ENCODE measurements around the gene FIBP.
A peak's percentile ranks its signal among the peaks of the same experiment; 100 is the strongest.
"Not testable (repeated sequence)": the region's sequence is repeated elsewhere in the genome, so short reads cannot be mapped to it uniquely, and the experiment has no call there.

FIBP gene

DNA sequence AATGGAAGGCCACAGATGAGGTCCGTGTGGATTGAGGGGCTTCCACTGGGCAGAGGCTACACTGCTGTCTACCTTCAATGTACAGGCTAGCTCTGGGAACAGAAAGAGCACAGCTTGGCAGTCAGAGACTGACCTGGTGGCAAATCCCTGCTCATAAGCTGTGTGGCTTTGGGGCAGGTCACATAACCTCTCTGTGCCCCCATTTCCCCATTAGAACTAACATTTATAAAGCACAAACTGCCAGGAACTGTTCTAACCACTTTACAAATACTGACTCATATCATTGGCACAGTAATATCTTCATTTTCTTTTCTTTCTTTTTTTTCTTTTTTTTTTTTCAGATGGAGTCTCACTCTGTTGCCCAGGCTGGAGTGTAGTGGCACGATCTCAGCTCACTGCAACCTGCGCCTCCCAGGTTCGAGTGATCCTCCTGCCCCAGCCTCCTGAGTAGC lies 8.8 kb upstream of the FIBP start:
- peak overlapping the region; percentile 100 for H3K4me3 ChIP-seq (ENCODE audit: control insufficient read depth, low read depth, low read length)
- TF ChIP-seq CTCF (IDR thresholded peaks at IDR 0.05; ENCODE audit: control insufficient read depth, insufficient read depth, low read depth, low read length, missing control alignments), result no peak

GRCh38 chr11:65896034-65896999 lies 8.0 kb upstream of the FIBP start:
- DNase-seq (ENCODE audit: low read depth), result no peak
- TF ChIP-seq CTCF (IDR thresholded peaks at IDR 0.05; ENCODE audit: control insufficient read depth, insufficient read depth, low read depth, low read length, missing control alignments), result no peak
- H3K4me3 ChIP-seq (ENCODE audit: control insufficient read depth, low read depth, low read length), result peak overlapping the region; percentile 37

More for the DNA sequence above, 8.8 kb upstream of the FIBP start:
- no peak for DNase-seq (ENCODE audit: low read depth)

DNA sequence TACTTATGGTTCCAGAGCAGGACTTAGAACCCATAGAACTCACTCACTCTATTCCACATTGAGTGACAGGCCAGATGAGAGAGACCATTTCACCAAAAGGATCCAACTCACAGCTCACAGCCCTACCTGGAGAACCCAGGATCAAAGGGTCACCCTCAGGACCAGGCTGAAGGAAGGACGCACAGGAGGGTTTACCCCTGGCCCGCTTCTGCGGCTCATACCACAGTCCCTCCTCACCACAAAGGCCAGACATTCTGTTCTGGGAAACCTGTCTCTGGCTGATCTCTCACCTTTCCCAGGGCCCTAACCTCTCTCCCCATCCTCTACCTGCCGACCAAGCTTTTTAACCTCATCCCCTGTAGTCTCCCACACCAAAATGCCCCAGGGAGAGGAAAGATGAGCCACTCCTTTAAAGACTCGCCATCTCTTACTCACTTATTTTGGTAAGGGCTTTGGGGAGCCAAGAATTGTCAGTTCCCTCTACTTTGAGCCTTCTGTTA lies 7.3 kb upstream of the FIBP start:
- no peak overlapping the region for H3K4me3 ChIP-seq (ENCODE audit: control insufficient read depth, low read depth, low read length)
- DNase-seq (ENCODE audit: low read depth), result no peak
- TF ChIP-seq CTCF (IDR thresholded peaks at IDR 0.05; ENCODE audit: control insufficient read depth, insufficient read depth, low read depth, low read length, missing control alignments), result no peak

DNA sequence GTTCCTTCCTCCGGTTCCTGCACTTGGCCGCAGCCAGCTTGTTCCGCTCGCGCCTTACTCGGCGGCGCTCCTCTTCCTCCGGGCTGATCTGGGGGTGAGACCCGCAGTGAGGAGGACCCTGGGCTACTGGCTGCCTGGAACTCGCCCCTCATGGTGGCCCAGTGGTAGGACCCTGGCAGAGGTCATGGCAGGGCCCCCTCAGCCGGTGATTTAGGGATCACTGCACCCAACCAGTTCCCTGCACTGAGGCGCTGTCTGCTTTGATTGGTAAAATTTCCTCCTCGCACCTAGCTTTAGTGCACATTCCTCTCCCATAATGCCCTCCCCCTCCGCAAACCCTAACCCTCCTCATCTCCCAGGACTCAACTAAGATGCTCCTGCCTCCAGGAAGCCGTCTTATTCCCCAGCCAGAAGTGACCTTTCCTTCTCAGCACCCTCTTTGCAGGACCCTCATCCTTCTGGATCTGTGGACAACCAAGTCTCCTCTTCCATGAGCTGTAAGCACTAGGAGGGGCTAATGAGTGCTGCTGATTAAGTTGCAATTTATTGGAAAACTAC lies 5.8 kb upstream of the FIBP start:
- no peak for TF ChIP-seq CTCF (IDR thresholded peaks at IDR 0.05; ENCODE audit: control insufficient read depth, insufficient read depth, low read depth, low read length, missing control alignments)
- no peak overlapping the region; the same call in 1 of the 2 replicates for H3K4me3 ChIP-seq (ENCODE audit: control insufficient read depth, low read depth, low read length)
- no peak for DNase-seq (ENCODE audit: low read depth)

GRCh38 chr11:65892661-65893317 lies 4.5 kb upstream of the FIBP start:
- peak overlapping the region; percentile 50 for H3K4me3 ChIP-seq (ENCODE audit: control insufficient read depth, low read depth, low read length)
- DNase-seq (ENCODE audit: low read depth), result no peak
- no peak for TF ChIP-seq CTCF (IDR thresholded peaks at IDR 0.05; ENCODE audit: control insufficient read depth, insufficient read depth, low read depth, low read length, missing control alignments)

DNA sequence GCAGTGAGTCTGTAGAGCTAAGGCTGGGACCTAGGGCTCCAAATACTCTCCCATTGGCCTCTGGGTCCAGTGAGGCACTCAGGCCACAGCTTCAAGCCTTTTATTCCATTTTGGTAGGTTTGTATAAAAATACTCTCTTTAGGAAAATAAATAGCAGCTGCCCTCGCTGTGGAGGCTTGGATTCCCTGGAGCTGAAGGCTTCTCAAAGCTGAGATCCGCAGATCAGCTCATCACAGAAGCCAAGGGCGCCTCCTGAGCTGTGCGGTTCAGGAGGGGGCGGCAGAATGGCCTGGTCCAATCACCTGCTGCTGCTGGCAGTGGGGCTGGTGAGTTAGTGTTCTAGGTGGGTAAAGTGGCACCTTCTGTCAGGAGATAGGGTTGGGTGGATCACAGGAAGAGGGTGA lies 3.9 kb upstream of the FIBP start:
- H3K4me3 ChIP-seq (ENCODE audit: control insufficient read depth, low read depth, low read length), result peak overlapping the region; percentile 50
- DNase-seq (ENCODE audit: low read depth), result not testable (repeated sequence)

Measured in AG09309 (cell line).